ENCODE results near the gene RBM20. TPM values are rescaled to one million over a fixed set of nuclear protein-coding genes. Genes with fewer than 3 reads are reported as not detected.

Gene RBM20
- total RNA-seq, 1 experiment from 2014 or later, result 0.11 TPM

DNA sequence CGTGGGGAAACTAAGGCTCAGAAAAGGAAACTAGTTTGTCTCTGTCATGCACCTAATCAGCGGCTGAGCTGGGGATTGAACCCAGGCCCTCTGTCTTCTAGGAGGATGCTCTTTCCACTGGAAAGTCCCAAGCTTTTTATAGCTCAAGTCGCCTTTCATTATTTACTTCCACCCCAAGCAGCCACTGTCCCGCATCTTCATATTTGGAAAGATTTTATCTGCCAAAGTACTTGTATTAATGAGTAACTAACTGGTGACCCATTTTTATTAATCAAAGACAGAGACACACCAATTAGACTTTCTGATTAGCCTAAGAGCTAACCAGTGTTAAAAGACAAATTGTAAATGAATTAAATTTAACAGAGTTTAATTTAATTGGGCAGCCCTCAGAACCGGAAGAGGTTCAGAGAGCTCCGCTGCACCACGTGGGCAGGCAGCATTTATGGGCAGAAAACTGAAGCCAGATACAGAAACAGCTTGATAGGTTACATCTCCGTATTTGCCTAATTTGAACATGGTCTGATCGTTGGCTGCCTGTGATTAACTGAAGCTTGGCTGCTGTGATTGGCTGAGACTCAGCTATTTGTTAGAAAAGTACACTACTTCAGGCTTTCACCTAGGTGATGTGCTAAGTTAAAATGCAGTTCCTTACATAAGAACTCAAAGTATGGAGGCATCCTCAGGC lies 149.1 kb downstream of the RBM20 start:
- H3K9me2 ChIP-seq (ENCODE audit: insufficient read depth), result no peaks in the 10 kb centered on the region
- BruUV-seq (replicated peaks), result no TSS peak

GRCh38 chr10:110793886-110794285 lies 149.8 kb downstream of the RBM20 start:
- no peaks in the 10 kb centered on the region for H3K9me3 ChIP-seq (ENCODE audit: insufficient read depth, low read depth)
- no TSS peak for BruUV-seq (replicated peaks)
- H3F3A ChIP-seq (ENCODE audit: insufficient read depth, low read depth), result no peaks in the 10 kb centered on the region
- no peaks in the 10 kb centered on the region for H3K36me3 ChIP-seq (ENCODE audit: low read depth)
- no peak overlapping the region for H2AFZ ChIP-seq
- TF ChIP-seq CTCF (conservative IDR thresholded peaks at IDR 0.05), result no peak
- no peak for TF ChIP-seq EZH2 (IDR thresholded peaks at IDR 0.05; ENCODE audit: low read depth)
- H3K27ac ChIP-seq, result no peak overlapping the region
- no peak overlapping the region for H3K4me3 ChIP-seq
- no peaks in the 10 kb centered on the region for H3K27me3 ChIP-seq (ENCODE audit: insufficient read depth, low read depth)
- no peaks in the 10 kb centered on the region for H3K9me2 ChIP-seq (ENCODE audit: insufficient read depth)
- CTCF ChIA-PET, result no interaction called here
- H3K4me2 ChIP-seq, result no peak overlapping the region
- no peaks in the 10 kb centered on the region for H3K79me2 ChIP-seq (ENCODE audit: low read depth)
- no peak for DNase-seq
- no peaks in the 10 kb centered on the region for H3K4me1 ChIP-seq (replicated peaks; ENCODE audit: insufficient read depth)
- intact Hi-C loops (cut with micrococcal nuclease; ENCODE audit: unreplicated experiment), result no loop called here
- POLR2A ChIA-PET (ENCODE audit: unreplicated experiment), result no interaction called here
- no peaks in the 10 kb centered on the region for H4K20me1 ChIP-seq (ENCODE audit: insufficient read depth)

More for the DNA sequence above, 149.1 kb downstream of the RBM20 start:
- H3K9me3 ChIP-seq (ENCODE audit: insufficient read depth, low read depth), result no peaks in the 10 kb centered on the region
- no peaks in the 10 kb centered on the region for H3K79me2 ChIP-seq (ENCODE audit: low read depth)
- DNase-seq, result no peak
- H3K4me3 ChIP-seq, result no peak overlapping the region
- CTCF ChIA-PET, result no interaction called here
- no peaks in the 10 kb centered on the region for H3F3A ChIP-seq (ENCODE audit: insufficient read depth, low read depth)
- no peak for TF ChIP-seq EZH2 (IDR thresholded peaks at IDR 0.05; ENCODE audit: low read depth)
- no peak for TF ChIP-seq CTCF (conservative IDR thresholded peaks at IDR 0.05)
- H3K36me3 ChIP-seq (ENCODE audit: low read depth), result no peaks in the 10 kb centered on the region
- H4K20me1 ChIP-seq (ENCODE audit: insufficient read depth), result no peaks in the 10 kb centered on the region
- POLR2A ChIA-PET (ENCODE audit: unreplicated experiment), result no interaction called here
- no peaks in the 10 kb centered on the region for H3K27me3 ChIP-seq (ENCODE audit: insufficient read depth, low read depth)
- H3K4me1 ChIP-seq (replicated peaks; ENCODE audit: insufficient read depth), result no peaks in the 10 kb centered on the region
- H3K27ac ChIP-seq, result no peak overlapping the region
- H2AFZ ChIP-seq, result no peak overlapping the region
- H3K4me2 ChIP-seq, result no peak overlapping the region
- intact Hi-C loops (cut with micrococcal nuclease; ENCODE audit: unreplicated experiment), result no loop called here

GRCh38 chr10:110794808-110795207 lies 150.7 kb downstream of the RBM20 start:
- POLR2A ChIA-PET (ENCODE audit: unreplicated experiment), result no interaction called here
- intact Hi-C loops (cut with micrococcal nuclease; ENCODE audit: unreplicated experiment), result no loop called here

More at GRCh38 chr10:110794808-110795207, 150.7 kb downstream of the RBM20 start:
- no peak for DNase-seq
- Histone ChIP-seq H3K9me2 (ENCODE audit: insufficient read depth) (no peaks in the 10 kb centered on the region), H3K9me3 (ENCODE audit: insufficient read depth, low read depth) (no peaks in the 10 kb centered on the region), H3K4me1 (replicated peaks; ENCODE audit: insufficient read depth) (no peaks in the 10 kb centered on the region), H3F3A (ENCODE audit: insufficient read depth, low read depth) (no peaks in the 10 kb centered on the region), H3K27ac (no peak overlapping the region), H3K4me2 (no peak overlapping the region), H3K79me2 (ENCODE audit: low read depth) (no peaks in the 10 kb centered on the region), H3K36me3 (ENCODE audit: low read depth) (no peaks in the 10 kb centered on the region), H2AFZ (no peak overlapping the region), H4K20me1 (ENCODE audit: insufficient read depth) (no peaks in the 10 kb centered on the region), H3K4me3 (no peak overlapping the region), H3K27me3 (ENCODE audit: insufficient read depth, low read depth) (no peaks in the 10 kb centered on the region)
- CTCF ChIA-PET, result no interaction called here
- BruUV-seq (replicated peaks), result no TSS peak
- TF ChIP-seq EZH2 (IDR thresholded peaks at IDR 0.05; ENCODE audit: low read depth), result no peak
- TF ChIP-seq CTCF (conservative IDR thresholded peaks at IDR 0.05), result no peak

All from PC-9 (cell line).